ENCODE data around the gene POU3F1. TPM values are rescaled to one million over a fixed set of nuclear protein-coding genes. Genes with fewer than 3 reads are reported as not detected.

The POU3F1 gene
- total and polyA plus RNA-seq, 2 of the 4 experiments (the other 2 are of a cell fraction), result not detected

DNA sequence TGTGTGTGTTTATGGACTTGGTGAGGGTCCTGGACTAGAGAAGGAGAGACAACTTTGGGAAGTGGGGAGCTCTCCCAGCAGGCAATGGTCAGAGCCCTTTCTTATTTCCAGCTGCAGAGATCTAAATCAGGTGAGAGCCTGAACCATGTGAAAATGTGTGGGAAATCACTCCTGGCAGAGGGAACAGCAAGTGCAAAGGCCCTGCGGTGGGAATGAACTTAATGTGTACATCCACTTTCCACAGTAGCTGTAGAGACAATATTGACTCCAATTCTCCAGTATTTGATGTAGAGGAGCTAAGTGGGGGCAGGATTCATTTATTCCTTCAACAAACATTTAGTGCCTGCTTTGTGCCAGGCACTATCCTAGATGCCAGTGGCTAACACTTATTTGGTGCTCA is 14.7 kb upstream of the POU3F1 start:
- POLR2A ChIA-PET (ENCODE audit: unreplicated experiment), result no interaction called here
- H3K27ac ChIP-seq (ENCODE audit: insufficient read depth, low read length), result no peak overlapping the region
- no peaks in the 10 kb centered on the region for H3K36me3 ChIP-seq (ENCODE audit: control insufficient read depth, insufficient read depth, low read length)
- no peak overlapping the region for H3K14ac ChIP-seq (replicated peaks; ENCODE audit: low read depth, low read length)
- H2AFZ ChIP-seq (replicated peaks; ENCODE audit: low read length, poor library complexity), result no peak overlapping the region
- no CpG with 5 or more reads among the region's 1 CpG for WGBS, 2 experiments (ENCODE audit: extremely low coverage in 2 of 2, insufficient read length in 1 of 2)
- no peak overlapping the region for H3K23ac ChIP-seq (ENCODE audit: low read depth, low read length)
- no peak overlapping the region for H2BK20ac ChIP-seq (ENCODE audit: low read depth, low read length)
- no peaks in the 10 kb centered on the region for H3K9me1 ChIP-seq (ENCODE audit: insufficient read depth, low read length)
- TF ChIP-seq SMC3 (IDR thresholded peaks at IDR 0.05; ENCODE audit: low read depth, low read length), result no peak
- no peak for TF ChIP-seq MAFK (IDR thresholded peaks at IDR 0.05; ENCODE audit: low read depth, low read length)
- TF ChIP-seq, protein P1, sequence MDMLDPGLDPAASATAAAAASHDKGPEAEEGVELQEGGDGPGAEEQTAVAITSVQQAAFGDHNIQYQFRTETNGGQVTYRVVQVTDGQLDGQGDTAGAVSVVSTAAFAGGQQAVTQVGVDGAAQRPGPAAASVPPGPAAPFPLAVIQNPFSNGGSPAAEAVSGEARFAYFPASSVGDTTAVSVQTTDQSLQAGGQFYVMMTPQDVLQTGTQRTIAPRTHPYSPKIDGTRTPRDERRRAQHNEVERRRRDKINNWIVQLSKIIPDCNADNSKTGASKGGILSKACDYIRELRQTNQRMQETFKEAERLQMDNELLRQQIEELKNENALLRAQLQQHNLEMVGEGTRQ (IDR thresholded peaks at IDR 0.05; ENCODE audit: low read depth, low read length), result no peak
- TF ChIP-seq RAD21 (IDR thresholded peaks at IDR 0.05; ENCODE audit: low read length), result no peak
- no peak for TF ChIP-seq NFE2L2 (IDR thresholded peaks at IDR 0.05; ENCODE audit: low read depth, low read length)
- no peak for TF ChIP-seq ELK1 (IDR thresholded peaks at IDR 0.05; ENCODE audit: borderline replicate concordance, low read depth, low read length)
- no peak overlapping the region for H3K9ac ChIP-seq (ENCODE audit: low read depth, low read length)
- no peak overlapping the region for H2BK15ac ChIP-seq (ENCODE audit: low read depth, low read length)
- no peak overlapping the region for H2BK5ac ChIP-seq (ENCODE audit: low read depth, low read length, poor library complexity, severe bottlenecking)
- CTCF ChIA-PET, result no interaction called here
- no peaks in the 10 kb centered on the region for H3K4me1 ChIP-seq (ENCODE audit: control insufficient read depth, insufficient read depth, low read length)
- no peak overlapping the region for H3K4me3 ChIP-seq (ENCODE audit: insufficient read depth, low read depth, low read length)
- no peak overlapping the region for H3K56ac ChIP-seq (ENCODE audit: extremely low read depth, insufficient read depth, low read length)
- H3K27me3 ChIP-seq (ENCODE audit: control insufficient read depth, insufficient read depth, low read length), result peaks cover 20% of the 10 kb centered on the region
- H2AK5ac ChIP-seq (ENCODE audit: low read depth, low read length), result no peak overlapping the region
- intact Hi-C loops (cut with micrococcal nuclease), result no loop called here
- no peak overlapping the region for H3K4ac ChIP-seq (ENCODE audit: low read depth, low read length)
- H4K5ac ChIP-seq (ENCODE audit: low read depth, low read length), result no peak overlapping the region
- no TSS peak for BruUV-seq (replicated peaks)
- H4K8ac ChIP-seq (ENCODE audit: low read depth in 2 of 2, low read length in 2 of 2), result no peak overlapping the region
- H4K91ac ChIP-seq (ENCODE audit: insufficient read depth, low read depth, low read length), result no peak overlapping the region
- no peaks in the 10 kb centered on the region for H3K79me1 ChIP-seq (ENCODE audit: low read depth in 1 of 2, low read length in 2 of 2)
- no peaks in the 10 kb centered on the region for H3K9me3 ChIP-seq (ENCODE audit: control insufficient read depth, insufficient read depth, low read length)
- in situ Hi-C loops (cut with MboI; ENCODE audit: low sequenced_read_pairs), result no loop called here
- no peak overlapping the region for H2BK120ac ChIP-seq (ENCODE audit: low read depth, low read length)
- no peak for DNase-seq
- no peaks in the 10 kb centered on the region for H4K20me1 ChIP-seq (ENCODE audit: insufficient read depth, low read length)
- no peak overlapping the region for H3K18ac ChIP-seq (ENCODE audit: low read depth, low read length)
- dilution Hi-C loops (cut with HindIII; ENCODE audit: low sequenced_read_pairs, unreplicated experiment), result no loop called here
- no peak overlapping the region for H2AK9ac ChIP-seq (replicated peaks; ENCODE audit: low read depth, low read length, poor library complexity)
- H3K4me2 ChIP-seq (ENCODE audit: low read depth, low read length), result no peak overlapping the region
- no peak for ATAC-seq (ENCODE audit: low read depth)
